Endometrial microvascular endothelial cells (primary cell): Measurements from ENCODE around the gene PDE5A. TPM values are rescaled to one million over a fixed set of nuclear protein-coding genes. Genes with fewer than 3 reads are reported as not detected.
"Not testable (repeated sequence)": the region's sequence is repeated elsewhere in the genome, so short reads cannot be mapped to it uniquely, and the experiment has no call there.

ENCODE experiments used
- in situ Hi-C: cut with HindIII; loops from 2 replicates; pipeline ENCODE4 v1.10.0; 2017; ENCODE audit warnings: low sequenced_read_pairs, low pct_unique_long_range_greater_than_20kb; ENCODE audit errors: inconsistent ontology term
- total RNA-seq: library from RNA; depleted of rRNA; stranded (reverse); fragments of >200 nt; gene quantifications from one replicate; pipeline ENCODE4 v1.2.3, GENCODE V29; 2015; ENCODE audit errors: inconsistent ontology term

PDE5A gene
- total RNA-seq, 1 donor from 2014 or later = 2.9 TPM

DNA sequence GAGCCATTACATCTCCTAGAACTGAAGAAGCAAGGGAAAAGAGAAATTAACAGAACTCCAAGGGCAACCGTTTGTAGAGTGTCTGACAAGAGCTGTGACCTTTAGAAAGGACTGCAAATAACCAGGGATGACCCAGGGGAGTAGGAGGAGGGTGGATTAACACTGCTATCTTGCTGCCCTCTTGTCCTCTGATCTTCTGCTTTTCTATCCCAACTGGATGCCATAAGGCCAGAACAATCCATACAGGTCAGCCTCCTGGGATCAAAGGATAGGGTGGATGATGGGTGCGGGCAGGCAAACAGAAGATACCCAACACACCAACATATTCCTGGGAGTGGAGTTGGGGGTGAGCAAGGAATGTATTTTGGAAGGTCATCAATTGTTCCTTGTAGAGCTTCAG, 19.8 kb upstream of the PDE5A start:
- in situ Hi-C loops = no loop called here

DNA sequence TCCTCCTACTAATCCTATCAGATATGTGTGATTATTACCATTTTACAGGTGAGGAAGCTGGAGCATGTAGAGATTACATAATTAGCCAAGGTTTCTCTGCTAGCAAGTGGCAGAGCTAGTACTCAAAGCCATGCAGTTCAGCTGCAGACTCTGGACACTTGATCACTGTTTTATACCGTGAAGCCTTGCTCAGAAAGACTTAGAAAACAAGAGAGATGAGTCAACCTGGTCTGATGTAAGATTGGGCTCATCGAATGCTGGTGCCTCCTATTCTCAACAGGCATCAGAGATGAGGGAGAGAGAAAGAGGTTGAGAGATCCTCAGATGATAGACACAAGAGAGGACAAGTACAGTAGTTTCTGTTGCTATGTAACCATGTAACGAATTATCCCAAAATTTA, 19.0 kb upstream of the PDE5A start:
- in situ Hi-C loops = no loop called here

DNA sequence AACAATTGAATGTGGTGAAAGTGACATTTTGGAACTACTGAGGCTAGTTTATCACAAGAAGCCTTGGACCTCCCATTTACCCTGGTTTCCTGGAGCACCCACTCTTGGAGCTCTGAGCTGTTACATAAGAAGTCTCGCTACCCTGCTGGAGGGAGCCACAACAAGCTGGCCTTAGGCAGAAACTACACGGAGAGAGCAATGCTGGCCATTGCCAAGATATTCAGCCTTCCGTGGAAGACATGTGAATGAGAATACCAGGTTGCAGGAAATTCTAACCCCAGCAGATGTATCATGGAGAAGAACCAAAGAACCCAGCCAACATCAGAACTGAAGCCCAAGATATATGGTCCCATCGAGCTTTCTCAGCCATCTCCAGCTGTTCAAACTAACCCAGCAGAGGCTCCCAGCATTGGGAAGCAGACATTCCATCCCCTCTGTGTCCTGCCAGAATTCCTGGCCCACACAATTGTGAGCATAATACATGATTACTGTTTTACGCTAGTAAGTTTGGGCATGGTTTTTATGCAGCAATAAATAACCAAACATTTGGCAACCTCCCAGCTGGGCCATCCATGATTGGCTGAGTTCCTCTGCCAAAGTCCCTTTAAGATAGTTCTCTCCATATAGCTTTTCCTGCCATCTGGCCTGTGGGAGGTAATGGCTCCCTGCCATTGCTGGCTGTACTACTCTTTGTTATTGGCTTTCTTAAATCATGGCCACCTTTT, 17.9 kb upstream of the PDE5A start:
- in situ Hi-C loops = no loop called here

DNA sequence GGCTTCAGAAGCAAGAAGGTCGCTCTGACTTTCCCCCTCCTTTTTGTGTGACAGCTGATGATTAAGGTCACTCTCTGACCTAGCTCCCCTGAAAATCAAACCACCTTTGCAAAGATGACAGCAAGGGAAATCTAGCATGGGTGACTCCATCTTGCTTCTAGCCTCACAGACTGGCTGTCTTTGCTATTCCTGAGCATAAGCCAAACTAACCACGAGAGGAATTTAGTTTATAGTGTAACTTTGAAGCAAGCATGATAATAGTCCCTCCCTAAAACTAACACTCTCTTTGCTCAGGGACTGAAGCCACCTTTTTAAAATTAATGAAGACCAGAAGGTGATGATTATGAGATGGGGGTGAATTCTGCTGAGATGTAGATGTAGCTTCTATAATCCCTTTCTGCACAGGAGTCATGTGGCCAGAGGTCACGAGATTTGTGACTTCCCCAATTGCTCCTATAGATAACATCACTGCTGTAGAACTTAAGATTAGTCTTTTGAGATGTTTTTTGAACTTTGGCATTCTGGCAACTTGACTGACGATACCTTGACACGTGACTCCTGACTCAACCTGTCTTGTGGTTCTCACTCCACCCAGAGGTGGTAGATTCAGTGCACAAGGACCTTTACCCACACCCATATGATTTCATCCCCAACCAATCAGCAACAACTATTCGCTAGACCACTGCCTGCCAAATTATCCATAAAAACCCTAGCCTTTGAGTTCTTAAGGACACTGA, 14.9 kb upstream of the PDE5A start:
- in situ Hi-C loops = no loop called here

DNA sequence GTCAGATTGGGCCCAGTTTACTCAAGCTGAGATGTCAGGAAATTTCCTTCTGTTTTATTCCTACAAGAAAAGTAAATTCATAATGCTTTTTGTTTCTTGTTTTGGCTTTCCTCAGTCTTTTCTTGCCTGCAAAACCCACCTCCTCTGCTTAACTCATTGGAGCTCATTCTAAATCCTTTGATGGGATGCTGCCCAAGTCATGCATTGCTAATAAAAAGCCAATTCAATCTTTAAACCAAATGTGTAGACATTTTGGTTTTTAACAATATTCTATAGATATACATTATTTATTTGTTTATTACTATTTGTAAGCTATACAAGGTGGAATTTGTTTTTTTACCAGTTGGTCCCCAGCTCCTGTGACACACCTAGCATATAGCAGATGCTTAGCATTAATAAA, 13.2 kb upstream of the PDE5A start:
- in situ Hi-C loops = no loop called here

DNA sequence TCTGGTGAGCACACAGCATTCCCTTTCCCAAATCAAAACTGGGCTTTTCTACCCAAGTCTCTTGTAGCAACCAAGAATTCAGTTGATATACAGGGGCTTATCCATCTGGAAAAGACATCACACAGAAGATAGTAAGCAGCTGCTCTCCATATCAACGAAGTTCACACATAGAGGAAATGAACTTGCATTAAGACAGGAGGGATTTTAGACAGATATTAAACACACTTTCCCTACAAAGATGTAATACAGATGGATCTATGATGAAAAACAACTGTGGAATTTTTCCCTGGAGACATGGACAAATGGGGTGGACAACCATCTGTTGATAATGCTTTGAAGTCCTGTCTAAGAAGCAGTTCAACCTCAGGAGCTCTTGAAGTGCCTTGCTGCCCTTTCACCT, 9.8 kb upstream of the PDE5A start:
- in situ Hi-C loops = no loop called here

DNA sequence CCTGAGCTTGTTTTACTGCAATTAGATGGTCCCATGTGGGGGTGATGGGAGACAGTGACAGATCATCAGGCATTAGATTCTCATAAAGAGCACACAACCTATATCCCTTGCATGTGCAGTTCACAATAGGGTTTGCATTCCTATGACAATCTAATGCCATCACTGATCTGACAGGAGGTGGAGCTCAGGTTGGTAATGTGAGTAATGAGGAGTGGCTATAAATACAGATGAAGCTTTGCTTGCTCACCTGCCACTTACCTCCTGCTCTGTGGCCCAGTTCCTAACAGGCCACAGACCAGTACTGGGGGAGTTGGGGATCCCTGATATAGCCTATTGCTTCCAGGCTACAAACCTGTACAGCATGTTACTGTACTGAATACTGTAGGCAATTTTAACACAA, 8.2 kb upstream of the PDE5A start:
- in situ Hi-C loops = not testable (repeated sequence)

DNA sequence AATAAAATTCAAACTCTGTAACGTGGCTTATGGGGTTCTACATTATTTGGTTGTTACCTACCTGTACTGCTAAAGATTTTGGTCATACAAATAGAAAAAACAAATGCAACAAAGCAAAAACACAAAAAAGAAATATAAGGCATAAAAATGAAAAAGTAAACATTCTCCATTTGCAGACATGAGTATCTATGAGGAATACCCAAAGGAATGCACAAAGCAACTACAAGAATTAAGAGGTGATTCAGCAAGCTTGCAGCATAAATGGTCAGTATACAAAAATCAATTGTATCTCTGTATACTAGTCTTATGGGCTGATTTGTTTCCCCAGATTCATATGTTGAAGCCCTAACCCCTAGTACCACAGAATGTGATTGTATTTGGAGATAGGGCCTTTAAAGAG, 3.6 kb upstream of the PDE5A start:
- in situ Hi-C loops = no loop called here

DNA sequence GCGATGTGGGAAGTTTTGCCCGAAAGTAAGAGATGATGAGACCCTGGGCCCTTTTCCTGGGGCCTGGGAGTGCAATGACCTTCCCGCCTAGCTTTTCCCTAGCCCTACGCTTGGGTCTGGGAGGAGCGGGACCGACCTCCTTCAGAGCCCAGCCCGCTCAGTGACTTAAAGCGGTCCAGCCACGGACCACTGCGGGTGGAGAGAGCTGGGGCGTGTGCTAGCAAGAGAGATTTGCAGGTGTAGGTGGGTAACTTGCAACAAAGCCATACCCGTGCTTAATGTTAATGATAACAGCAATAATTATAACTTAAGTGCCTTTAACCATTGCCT, 503 bp upstream of the PDE5A start:
- in situ Hi-C loops = no loop called here

DNA sequence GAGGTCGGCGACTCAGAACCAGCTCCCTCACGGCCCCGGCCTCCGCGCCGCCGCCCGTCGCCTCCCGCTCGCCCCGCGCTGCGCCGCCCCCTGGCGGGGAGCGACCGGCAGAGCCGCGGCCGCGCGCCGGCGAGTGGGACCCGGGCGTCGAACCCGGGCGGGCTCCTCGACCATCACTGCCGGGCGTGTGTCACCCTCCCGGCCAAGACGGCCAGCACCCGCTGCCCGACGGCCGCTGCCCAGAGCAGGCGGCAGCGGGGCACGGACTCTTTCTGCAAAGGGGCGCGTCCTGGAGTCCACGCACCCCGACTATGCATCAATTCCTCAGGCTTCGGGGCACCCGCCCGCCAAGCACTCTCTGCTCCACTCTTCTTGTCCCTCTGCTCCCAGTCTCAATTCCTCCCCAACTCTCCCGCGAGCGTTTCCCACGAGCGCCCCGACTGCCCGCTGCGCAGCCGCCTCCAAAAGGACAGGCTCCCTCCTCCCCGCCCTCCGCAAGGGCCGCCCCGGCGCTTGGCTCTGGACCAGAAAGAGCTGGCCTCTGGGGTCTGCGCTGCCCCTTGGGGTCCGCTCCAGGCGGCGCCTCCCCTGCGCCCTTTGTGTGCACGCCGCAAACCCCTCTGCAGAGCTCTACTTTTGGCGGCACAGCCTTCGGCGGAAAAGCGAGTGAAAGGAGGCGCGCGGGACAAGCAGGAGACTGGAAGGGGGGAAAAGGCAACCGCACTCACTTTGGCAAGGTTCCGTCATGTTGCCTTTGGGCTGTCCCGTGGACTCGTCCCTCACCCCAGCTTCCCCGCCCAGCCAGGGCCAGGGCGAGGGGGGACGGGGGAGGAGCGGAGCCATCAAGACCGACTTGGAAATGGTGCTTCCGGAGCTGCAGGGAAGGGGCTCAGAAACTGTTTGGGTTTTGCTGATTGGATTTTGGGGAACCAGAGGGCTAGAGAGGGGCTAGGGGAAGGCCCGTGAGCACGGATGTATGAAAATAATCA, 1.0 kb downstream of the PDE5A start:
- in situ Hi-C loops = no loop called here

DNA sequence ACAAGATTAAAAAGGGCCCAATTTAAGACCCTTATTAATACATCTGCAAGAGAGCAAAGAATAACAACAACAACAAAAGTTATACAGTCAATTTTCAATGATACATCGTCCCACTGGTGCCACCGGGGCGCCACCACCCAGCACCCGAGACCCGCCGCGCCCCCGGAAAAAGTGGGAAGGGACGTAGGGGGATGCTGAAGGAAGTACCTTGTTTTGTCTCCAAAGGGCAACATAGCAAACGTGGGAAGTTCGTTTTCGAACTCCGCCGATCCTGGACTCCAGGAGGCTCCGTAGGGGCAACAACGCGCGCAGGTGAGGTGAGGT, 1.7 kb downstream of the PDE5A start:
- in situ Hi-C loops = no loop called here

DNA sequence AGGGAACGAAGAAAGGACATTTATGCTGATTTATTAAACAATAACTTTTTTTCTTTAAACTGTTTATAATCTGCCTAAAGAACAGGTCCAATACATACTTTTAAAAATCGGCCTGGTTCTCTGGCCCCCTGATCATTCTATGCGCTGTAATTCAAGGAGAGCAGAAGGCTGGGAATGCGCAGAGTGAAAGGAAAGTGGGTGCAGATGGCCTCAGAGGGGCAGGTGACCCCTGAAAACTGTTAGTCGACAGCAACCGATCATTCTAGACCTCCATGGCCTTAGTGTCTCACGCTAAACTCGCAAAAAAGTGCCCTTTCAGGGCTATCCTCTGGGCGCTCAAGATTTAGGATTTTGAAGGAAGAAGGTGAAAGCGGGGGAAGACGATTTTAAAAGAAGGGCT, 2.2 kb downstream of the PDE5A start:
- in situ Hi-C loops = no loop called here

DNA sequence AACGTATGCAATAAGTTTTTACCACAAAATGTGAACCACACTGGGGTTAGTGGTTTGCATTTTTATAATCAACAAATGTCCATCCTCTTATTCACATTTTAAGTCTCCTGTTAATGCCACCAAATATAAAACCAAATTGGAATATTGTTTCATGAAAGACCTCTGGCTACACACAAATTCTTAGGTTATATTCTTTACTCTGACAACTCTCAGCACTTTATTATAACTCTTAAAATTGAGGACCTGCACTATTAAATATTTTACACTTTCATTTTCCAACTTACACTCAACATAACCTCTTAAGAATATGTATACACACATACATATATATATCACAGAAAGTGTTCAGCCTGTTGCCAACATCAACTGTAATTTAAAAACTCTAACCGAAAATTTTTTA, 2.8 kb downstream of the PDE5A start:
- in situ Hi-C loops = no loop called here

DNA sequence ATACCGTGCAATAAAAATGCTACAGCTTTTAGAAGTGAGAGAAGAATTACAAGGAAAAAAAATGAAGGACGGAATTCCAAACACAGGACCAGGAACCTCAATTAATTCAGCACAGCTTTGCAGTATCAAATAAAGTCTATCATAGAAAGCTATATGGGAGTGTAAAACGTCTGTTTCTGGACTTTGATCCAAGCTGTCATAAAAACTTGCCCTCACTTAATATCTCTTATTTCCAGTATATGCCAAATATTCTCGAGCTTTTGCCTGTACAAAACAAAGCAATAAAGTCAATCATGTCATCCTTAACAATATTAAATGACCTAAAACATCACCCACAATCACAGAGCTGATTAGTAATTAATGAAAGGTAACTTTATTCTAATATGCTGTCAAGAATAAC, 4.2 kb downstream of the PDE5A start:
- in situ Hi-C loops = no loop called here

DNA sequence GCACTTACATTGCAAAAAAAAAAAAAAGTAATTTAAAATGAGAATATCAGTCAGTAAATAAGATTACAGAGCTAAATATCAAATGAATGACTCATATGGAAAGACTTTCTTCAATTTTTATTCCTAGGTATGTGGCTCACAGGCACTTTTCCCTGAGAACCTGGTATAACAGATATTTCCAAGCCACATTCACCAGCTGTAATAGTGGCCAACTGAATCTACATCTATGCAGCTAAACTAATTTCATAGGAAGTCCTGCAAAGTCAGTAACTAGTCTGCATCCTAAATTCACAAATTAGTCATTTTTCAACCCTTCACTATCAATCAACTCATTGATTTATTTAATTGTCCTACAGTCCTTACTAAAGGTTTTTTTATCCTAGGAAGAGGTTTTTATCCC, 5.6 kb downstream of the PDE5A start:
- in situ Hi-C loops = no loop called here

DNA sequence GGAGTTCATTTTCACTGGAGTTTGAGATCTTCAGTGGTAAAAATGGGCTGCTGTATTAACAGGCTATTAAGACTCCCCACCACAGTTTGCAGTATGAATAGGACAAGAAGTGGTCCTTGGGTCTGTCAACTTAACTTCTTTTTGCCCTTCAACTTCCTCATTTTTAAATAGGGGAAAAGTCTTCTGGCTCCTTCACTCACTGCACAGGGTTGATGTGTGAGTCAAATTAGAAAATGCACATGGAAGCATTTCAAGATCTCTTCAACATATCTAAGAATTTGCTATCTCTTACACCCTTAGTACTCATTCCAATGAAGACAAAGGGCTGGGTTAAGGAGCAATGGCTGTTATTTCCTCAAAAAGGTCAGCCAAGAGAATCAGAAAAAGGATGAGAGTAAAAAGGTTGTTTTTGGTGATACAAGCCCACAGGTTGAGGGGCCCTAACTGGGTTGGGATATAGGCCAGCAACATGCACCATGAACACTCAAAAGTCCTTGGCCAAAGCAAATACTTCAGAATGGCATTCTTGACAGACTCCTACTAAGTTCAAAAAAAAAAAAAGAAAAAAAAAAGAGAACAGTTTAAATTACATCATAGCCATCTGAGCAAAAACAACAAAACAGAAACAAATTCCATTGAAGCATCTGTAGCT, 13.4 kb downstream of the PDE5A start:
- in situ Hi-C loops = no loop called here

DNA sequence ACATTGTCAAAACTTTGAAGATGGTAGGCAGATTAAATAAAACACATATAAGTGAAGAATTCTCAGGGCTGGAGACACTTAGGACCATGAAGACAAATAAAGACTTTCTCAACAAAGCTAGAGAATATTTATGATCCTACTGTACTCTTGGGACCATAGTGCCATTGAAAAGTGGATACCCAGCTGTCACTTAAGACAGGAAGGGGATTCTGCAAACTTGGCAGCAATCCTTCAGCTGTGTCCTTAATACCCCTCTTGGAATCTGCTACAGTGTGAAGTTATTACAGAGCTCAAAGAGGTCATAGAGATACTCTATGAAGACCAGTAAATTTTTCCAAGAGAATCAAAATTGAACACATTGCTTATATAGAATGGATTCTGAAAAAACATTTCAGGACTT, 24.3 kb downstream of the PDE5A start:
- in situ Hi-C loops = no loop called here

DNA sequence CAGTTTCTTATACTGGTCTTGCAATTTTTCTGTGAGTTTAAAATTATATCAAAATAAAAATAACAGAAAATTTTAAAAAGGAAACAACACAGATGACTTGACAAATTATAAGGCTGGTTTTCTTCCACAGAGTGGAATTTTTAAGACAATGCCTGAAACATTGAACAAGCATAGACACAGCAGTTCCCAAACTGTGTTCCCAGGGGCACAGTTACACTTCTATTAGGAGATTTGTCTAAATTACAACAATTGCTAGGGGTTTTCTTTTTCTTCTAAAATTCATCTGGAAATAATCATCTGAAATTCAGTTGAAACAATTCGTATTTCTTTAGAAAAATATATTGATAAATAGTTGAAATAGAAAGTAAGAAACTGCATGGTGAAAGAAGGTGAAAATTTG, 26.2 kb downstream of the PDE5A start:
- in situ Hi-C loops = no loop called here

DNA sequence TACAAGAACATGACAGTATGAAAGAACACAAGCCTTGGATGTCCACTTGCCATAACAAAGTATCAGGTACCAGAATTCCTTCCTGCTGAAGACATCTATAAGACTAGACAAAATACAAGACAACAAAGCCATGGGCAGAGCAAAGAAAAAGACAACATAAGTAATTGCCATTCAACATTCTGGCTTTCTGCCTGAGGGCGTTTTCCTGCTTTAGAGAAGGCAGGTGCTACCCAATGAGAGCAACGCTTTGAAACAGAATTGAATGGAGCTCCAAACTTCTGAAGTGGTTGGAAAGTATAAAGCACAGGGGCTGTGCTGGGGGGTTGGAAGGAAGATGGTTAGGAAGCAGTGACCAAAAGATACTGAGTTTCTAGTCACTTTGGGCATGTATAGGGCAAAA, 30.1 kb downstream of the PDE5A start:
- in situ Hi-C loops = no loop called here
